UCSD-AML1 (cell line): Measurements from ENCODE around the gene MPO.
A peak's percentile ranks its signal among the peaks of the same experiment; 100 is the strongest.

Experiments used
- DNase-seq: peaks from one replicate; lab custom pipeline; 2025; ENCODE audit not compliant: unreplicated experiment; lab: John Stamatoyannopoulos, UW

Gene MPO

GRCh38 chr17:58306131-58306951, 25.6 kb upstream of the MPO start:
- DNase-seq: no peak

- DNase-seq: no peak
Observed at GRCh38 chr17:58305626-58306025, 24.9 kb upstream of the MPO start.

GRCh38 chr17:58304750-58305486, 24.2 kb upstream of the MPO start:
- DNase-seq: no peak

- DNase-seq: peak; percentile 62
Observed at GRCh38 chr17:58303971-58304749, 23.4 kb upstream of the MPO start.

- DNase-seq: no peak
Observed at GRCh38 chr17:58302919-58303585, 22.3 kb upstream of the MPO start.

- DNase-seq: no peak
Observed at GRCh38 chr17:58302171-58302918, 21.6 kb upstream of the MPO start.

- no peak for DNase-seq
Observed at GRCh38 chr17:58301504-58302150, 20.9 kb upstream of the MPO start.

- DNase-seq: no peak
Observed at GRCh38 chr17:58300336-58300735, 19.6 kb upstream of the MPO start.

GRCh38 chr17:58294034-58294433, 13.3 kb upstream of the MPO start:
- DNase-seq: no peak

- no peak for DNase-seq
Observed at GRCh38 chr17:58291246-58291645, 10.5 kb upstream of the MPO start.

- no peak for DNase-seq
Observed at GRCh38 chr17:58289869-58290268, 9.1 kb upstream of the MPO start.

GRCh38 chr17:58285422-58285810, 4.7 kb upstream of the MPO start:
- DNase-seq: no peak

- no peak for DNase-seq
Observed at GRCh38 chr17:58284613-58285421, 4.1 kb upstream of the MPO start.

- no peak for DNase-seq
Observed at GRCh38 chr17:58283674-58284612, 3.2 kb upstream of the MPO start.

GRCh38 chr17:58282442-58282841, 1.7 kb upstream of the MPO start:
- no peak for DNase-seq

- peak; percentile 53 for DNase-seq
Observed at GRCh38 chr17:58281511-58282011, 826 bp upstream of the MPO start.

- DNase-seq: no peak
Observed at GRCh38 chr17:58279736-58280479, 827 bp downstream of the MPO start.
